ENCODE results near the gene EML2.

The EML2 gene

DNA sequence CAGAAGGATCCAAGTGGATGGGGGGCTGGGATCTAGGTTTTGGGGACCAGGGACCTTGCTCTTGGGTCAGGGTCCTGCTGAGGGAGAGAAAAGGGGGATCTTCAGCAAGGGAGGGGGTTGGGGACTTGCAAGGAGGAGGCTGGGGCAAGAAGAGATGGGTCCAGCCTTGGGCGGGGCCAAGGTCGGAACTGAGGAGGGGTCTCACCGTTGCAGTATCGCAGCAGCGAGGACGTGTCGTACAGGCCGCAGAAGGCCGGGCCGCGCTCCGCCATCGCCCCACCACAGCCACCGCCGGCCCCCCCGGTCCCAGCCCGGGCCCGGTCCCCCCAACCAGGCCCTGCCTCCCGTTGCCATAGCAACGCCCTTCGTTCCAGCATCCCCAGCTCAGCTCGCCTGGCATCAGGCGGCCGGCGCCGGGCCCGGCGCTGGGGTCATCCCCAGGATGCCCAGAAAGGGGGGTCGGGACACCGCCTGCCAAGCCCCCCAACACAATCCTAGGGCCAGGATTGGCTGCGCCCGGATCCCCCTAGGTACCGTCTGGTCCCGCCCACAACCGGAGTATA, 6.0 kb upstream of the EML2 start:
- TF ChIP-seq ELF4 (IDR thresholded peaks at IDR 0.05): no peak
- TF ChIP-seq LEF1 (IDR thresholded peaks at IDR 0.05; ENCODE audit: borderline replicate concordance): no peak
- no peak for TF ChIP-seq HDGF (IDR thresholded peaks at IDR 0.05; ENCODE audit: borderline replicate concordance)
- no peak for TF ChIP-seq L3MBTL2 (conservative IDR thresholded peaks at IDR 0.05)
- no peak for TF ChIP-seq TARDBP (IDR thresholded peaks at IDR 0.05)
- no peak for TF ChIP-seq ARNT (IDR thresholded peaks at IDR 0.05)
- no peak for TF ChIP-seq NFRKB (IDR thresholded peaks at IDR 0.05)
- no peak for TF ChIP-seq ZNF384 (IDR thresholded peaks at IDR 0.05)
- TF ChIP-seq FOXM1 (IDR thresholded peaks at IDR 0.05; ENCODE audit: borderline replicate concordance): no peak
- no peak for TF ChIP-seq CTBP1 (IDR thresholded peaks at IDR 0.05; ENCODE audit: borderline replicate concordance)
- TF ChIP-seq, protein P1, sequence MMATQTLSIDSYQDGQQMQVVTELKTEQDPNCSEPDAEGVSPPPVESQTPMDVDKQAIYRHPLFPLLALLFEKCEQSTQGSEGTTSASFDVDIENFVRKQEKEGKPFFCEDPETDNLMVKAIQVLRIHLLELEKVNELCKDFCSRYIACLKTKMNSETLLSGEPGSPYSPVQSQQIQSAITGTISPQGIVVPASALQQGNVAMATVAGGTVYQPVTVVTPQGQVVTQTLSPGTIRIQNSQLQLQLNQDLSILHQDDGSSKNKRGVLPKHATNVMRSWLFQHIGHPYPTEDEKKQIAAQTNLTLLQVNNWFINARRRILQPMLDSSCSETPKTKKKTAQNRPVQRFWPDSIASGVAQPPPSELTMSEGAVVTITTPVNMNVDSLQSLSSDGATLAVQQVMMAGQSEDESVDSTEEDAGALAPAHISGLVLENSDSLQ (IDR thresholded peaks at IDR 0.05): no peak
- no peak for TF ChIP-seq FOXK2 (IDR thresholded peaks at IDR 0.05)
- TF ChIP-seq SUZ12 (IDR thresholded peaks at IDR 0.05): no peak
- no peak for TF ChIP-seq SP1 (IDR thresholded peaks at IDR 0.05)
- ChIA-PET CTCF (no interaction called here), POLR2A (interaction anchor here (1.4 kb wide), 1 partner anchor 48 kb away, joined by 5 read pairs; no protein-coding TSS in a partner anchor)
- DNase-seq (ENCODE audit: extremely low spot score): no peak

DNA sequence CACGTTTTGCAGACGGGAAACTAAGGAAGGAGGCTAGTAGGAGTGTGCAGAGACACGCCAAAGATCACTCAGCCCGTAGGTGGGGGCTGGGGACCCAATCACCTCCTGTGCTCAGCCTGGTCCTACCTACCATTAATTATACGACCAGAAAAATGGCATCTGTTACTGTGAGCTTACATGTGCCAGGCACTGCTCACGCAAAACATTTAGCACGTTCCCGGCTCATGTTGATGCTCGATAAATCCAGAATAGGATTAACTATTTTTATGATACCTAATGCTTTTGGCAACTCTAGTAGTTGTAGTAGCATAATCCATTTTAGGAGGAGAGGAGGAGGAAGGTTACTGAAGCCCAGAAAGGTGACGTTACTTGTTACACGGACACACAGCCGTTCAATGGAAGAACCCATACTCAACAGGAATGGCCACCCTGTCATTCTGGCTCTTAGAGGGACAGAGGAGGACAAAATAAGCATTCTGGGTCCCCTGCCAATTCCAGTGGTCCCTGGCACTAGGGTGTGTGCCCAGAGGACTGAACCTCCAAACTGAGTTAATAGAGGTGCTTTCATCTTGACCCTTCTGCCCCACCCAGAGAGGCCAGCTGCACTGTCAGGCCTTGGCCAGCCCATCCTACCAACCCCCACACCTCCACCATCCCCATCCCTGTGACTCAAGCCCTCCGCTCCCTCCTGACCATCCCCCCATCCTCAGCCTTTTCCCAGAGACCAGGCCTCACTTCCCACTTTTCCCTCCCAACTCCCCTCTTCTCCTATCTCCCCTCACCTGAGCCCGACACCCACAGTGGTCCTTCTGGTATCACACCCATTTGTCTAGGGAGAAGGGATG, 5.0 kb upstream of the EML2 start:
- no peak for DNase-seq (ENCODE audit: extremely low spot score)
- TF ChIP-seq ARNT (IDR thresholded peaks at IDR 0.05): no peak
- TF ChIP-seq CTBP1 (IDR thresholded peaks at IDR 0.05; ENCODE audit: borderline replicate concordance): no peak
- TF ChIP-seq, protein P1 (IDR thresholded peaks at IDR 0.05): no peak
- TF ChIP-seq SUZ12 (IDR thresholded peaks at IDR 0.05): no peak
- no peak for TF ChIP-seq LEF1 (IDR thresholded peaks at IDR 0.05; ENCODE audit: borderline replicate concordance)
- TF ChIP-seq ZNF384 (IDR thresholded peaks at IDR 0.05): no peak
- no peak for TF ChIP-seq ELF4 (IDR thresholded peaks at IDR 0.05)
- TF ChIP-seq HDGF (IDR thresholded peaks at IDR 0.05; ENCODE audit: borderline replicate concordance): no peak
- no peak for TF ChIP-seq TARDBP (IDR thresholded peaks at IDR 0.05)
- ChIA-PET POLR2A (interaction anchor here (1.0 to 3.5 kb wide), 2 partner anchors 48 to 53 kb away, joined by 3 to 18 read pairs; partner anchors contain the start of genes QPCTL and SNRPD2), CTCF (interaction anchor here (1.2 to 1.4 kb wide), 2 partner anchors 10 to 118 kb away, joined by 3 to 4 read pairs; no protein-coding TSS in a partner anchor)

DNA sequence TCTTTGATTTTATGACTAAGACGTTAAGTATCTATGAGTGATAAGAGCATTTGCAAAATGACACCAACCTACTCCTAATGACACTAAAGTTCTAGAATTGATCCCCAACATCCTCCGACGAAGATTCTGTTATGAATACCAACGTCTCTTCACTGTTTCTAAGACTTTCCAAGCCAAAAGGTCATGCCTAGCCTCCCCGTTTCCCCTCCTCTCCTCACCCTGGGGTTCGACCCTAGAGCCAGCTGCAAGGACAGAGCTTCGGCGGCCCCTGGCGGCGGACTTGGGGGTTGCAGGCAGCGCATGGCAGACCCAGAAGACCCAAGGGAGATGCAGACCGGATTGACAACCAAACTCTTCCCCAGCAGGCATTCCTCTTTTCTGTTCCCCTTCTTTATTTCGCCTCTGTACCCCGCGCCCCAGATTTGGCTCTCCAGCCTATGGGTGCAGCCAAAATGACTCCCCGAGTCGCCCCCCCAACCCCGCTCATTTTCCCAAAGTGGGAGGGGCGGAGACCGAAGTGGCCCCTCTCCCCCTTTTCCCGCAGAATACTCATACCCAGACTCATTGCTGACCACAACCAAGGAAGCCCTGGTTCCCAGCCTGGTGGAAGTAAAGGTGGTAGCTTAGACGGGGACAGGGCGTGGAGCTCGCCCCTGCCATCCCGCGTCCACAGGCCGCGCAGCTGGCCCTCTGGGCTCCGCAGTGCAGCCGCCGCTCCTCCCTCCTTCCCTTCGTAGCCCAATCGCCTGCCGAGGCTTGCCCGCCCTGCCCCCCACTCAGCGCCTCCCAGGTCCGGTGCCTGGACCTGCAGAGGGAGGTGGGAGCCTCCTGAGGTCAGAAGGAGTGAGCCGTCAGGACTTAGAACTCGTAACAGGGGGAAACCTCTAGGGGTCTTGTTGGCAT, 4.1 kb upstream of the EML2 start:
- TF ChIP-seq ZNF384 (IDR thresholded peaks at IDR 0.05) (no peak), FOXA1 (IDR thresholded peaks at IDR 0.05) (no peak)
- TF ChIP-seq, protein P1 (IDR thresholded peaks at IDR 0.05): peak; percentile 4; the same call in 1 of the 2 replicates
- peak; percentile 76 for DNase-seq (ENCODE audit: extremely low spot score)
- ChIA-PET CTCF (interaction anchor here (0.6 to 2.4 kb wide), 13 partner anchors 10 to 128 kb away, joined by 3 to 8 read pairs (median 3); no protein-coding TSS in a partner anchor), POLR2A (interaction anchor here (1.0 to 3.5 kb wide), 3 partner anchors 49 to 58 kb away, joined by 3 to 28 read pairs (median 18); partner anchors contain the start of genes OPA3, QPCTL and SNRPD2)

- POLR2A ChIA-PET: interaction anchor here (0.5 to 3.5 kb wide), 18 partner anchors 11 to 239 kb away, joined by 3 to 28 read pairs (median 4); partner anchors contain the start of genes OPA3, QPCTL and SNRPD2
- CTCF ChIA-PET: interaction anchor here (0.5 to 2.8 kb wide), 22 partner anchors 8 to 163 kb away, joined by 3 to 15 read pairs (median 4); no protein-coding TSS in a partner anchor
- TF ChIP-seq FOXK2 (IDR thresholded peaks at IDR 0.05) (no peak), L3MBTL2 (conservative IDR thresholded peaks at IDR 0.05) (peak; percentile 75), HDGF (IDR thresholded peaks at IDR 0.05; ENCODE audit: borderline replicate concordance) (0 out of 2 replicates have a peak, but pooled peaks have one; percentile 51), CTBP1 (IDR thresholded peaks at IDR 0.05; ENCODE audit: borderline replicate concordance) (no peak)
- TF ChIP-seq, protein P1 (IDR thresholded peaks at IDR 0.05): peak; percentile 32; the same call in 1 of the 2 replicates
- peak; percentile 88 for DNase-seq (ENCODE audit: extremely low spot score)
These were observed 2.3 kb upstream of the EML2 start for GRCh38 chr19:45641274-45642105.

All from HEK293T (cell line).